AG08395 (cell line): ENCODE data around the gene PHAF1.

Experiments
- DNase-seq: peaks from one replicate; pipeline ENCODE4 v3.0.0; 2012; ENCODE audit warnings: mixed read lengths, low spot score

PHAF1 gene

GRCh38 chr16:67163164-67163998, 53.6 kb downstream of the PHAF1 start:
- no peak for DNase-seq

GRCh38 chr16:67163999-67164558, 54.3 kb downstream of the PHAF1 start:
- no peak for DNase-seq

GRCh38 chr16:67164599-67165061, 54.9 kb downstream of the PHAF1 start, which contains the start of gene HSF4:
HSF4 (plus strand) TSS chr16:67164745; CDS start chr16:67164812, 67 bp downstream.
- DNase-seq = peak; percentile 47

GRCh38 chr16:67165121-67166078, 55.7 kb downstream of the PHAF1 start:
- no peak for DNase-seq

- no peak for DNase-seq
Measured at GRCh38 chr16:67166110-67166547, 56.4 kb downstream of the PHAF1 start.

GRCh38 chr16:67166598-67167168, 56.9 kb downstream of the PHAF1 start:
- DNase-seq = no peak

GRCh38 chr16:67167588-67167987, 57.8 kb downstream of the PHAF1 start:
- DNase-seq = no peak

- no peak for DNase-seq
Measured at GRCh38 chr16:67169011-67169451, 59.3 kb downstream of the PHAF1 start.

- no peak for DNase-seq
Measured at GRCh38 chr16:67169642-67170167, 60.0 kb downstream of the PHAF1 start.

GRCh38 chr16:67170168-67170948, 60.6 kb downstream of the PHAF1 start, which contains the start of gene NOL3:
NOL3 (plus strand) TSS chr16:67170538.
- DNase-seq = peak; percentile 83

GRCh38 chr16:67170949-67171649, 61.4 kb downstream of the PHAF1 start:
- no peak for DNase-seq

GRCh38 chr16:67173323-67173722, 63.6 kb downstream of the PHAF1 start:
- no peak for DNase-seq

- peak; percentile 82 for DNase-seq
Measured at GRCh38 chr16:67173808-67174705, 64.3 kb downstream of the PHAF1 start.

- DNase-seq = no peak
Measured at GRCh38 chr16:67174706-67175231, 65.0 kb downstream of the PHAF1 start.

GRCh38 chr16:67176662-67177061, 66.9 kb downstream of the PHAF1 start:
- DNase-seq = no peak

GRCh38 chr16:67177743-67178699, 68.3 kb downstream of the PHAF1 start:
- peak; percentile 56 for DNase-seq

- no peak for DNase-seq
Measured at GRCh38 chr16:67179421-67180080, 69.8 kb downstream of the PHAF1 start.
